SIG-M5 treated with dmso at 0.1 percent for 504 hours (cell line): Measurements from ENCODE around the gene CREB1.
"Not testable (repeated sequence)": the region's sequence is repeated elsewhere in the genome, so short reads cannot be mapped to it uniquely, and the experiment has no call there.

ENCODE experiments used
- DNase-seq: peaks from one replicate; lab custom pipeline; 2025; ENCODE audit not compliant: unreplicated experiment; lab: John Stamatoyannopoulos, UW

Gene CREB1

DNA sequence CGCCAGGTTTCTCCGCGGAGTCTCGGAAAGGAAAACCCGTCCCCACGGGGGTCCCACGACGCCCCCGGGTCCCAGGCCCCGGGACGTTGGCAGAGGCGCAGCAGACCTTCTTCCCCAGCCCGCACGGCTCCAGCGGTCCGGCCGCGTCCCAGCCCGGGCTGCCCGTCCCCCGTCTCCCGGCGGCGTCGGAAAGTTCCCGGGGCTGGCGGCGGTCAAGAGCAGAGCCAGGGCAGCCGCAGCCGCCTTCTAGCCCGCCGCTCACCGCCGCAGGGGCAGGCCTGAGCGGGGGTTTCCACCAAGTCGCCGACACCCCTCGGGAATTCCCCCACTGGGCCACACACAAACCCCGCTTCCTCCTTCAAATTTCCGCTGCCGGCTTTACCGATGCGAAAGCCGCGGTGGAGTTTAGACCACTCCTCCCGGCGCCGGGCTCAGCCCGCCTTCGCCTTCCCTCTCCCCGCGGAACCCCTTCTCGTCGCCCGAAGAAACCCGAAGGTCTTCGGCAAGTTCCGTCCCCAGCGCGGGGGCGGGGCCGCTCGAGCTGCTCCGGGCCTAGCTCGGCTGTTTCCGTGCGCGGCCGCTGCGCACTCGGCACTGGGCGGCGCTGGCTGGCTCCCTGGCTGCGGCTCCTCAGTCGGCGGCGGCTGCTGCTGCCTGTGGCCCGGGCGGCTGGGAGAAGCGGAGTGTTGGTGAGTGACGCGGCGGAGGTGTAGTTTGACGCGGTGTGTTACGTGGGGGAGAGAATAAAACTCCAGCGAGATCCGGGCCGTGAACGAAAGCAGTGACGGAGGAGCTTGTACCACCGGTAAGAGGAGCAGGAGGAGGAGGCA, at the start of gene CREB1:
TSS of gene CREB1 (plus strand) at position 633 of the 830 bp plus-strand sequence. CDS start 25,674 bp downstream, outside the sequence.
- DNase-seq: peak; percentile 99

DNA sequence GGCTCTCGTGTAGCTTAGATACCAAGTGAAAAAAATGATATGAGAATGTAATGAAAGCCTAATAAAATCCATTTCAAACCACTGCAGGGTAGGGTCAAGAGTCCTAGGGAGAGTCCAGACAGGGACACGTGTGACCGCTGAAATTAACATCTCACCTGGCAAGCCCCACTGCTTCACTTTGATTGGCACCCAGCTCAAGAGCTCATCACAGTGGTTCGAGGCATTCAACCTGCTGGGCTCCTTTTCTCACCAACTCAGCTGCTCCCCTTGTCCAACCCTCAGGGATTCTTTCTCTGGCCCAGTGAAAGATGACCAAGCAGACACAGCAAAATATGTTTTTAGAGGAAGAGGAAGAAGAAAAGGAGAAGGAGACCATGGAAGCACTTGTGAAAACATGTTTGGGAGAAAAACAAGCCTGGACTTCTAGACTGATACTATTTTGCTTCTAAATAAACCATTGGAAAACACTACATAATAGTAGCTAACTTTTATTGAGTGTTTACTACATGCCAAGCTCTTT, 49.2 kb upstream of the CREB1 start:
- DNase-seq: no peak

DNA sequence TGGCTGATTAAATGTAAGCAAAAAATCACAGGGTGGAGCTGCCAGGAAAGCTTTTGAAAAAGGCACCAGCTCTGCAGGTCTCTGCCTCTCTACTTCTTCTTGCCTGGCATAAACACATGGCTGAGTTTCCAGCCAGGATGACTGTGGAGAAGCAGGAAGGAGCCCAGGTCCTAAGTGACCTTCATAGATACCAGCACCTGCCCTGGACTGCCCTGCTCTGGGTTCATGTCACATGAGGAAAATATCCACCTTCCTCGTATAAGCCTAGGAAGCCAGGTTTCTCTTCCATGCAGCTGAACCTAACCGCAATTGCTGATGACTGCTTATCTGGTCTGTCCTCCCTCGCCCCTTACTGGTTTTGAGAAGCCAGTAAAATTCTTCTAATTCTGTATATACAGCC, 47.8 kb upstream of the CREB1 start:
- DNase-seq: no peak

DNA sequence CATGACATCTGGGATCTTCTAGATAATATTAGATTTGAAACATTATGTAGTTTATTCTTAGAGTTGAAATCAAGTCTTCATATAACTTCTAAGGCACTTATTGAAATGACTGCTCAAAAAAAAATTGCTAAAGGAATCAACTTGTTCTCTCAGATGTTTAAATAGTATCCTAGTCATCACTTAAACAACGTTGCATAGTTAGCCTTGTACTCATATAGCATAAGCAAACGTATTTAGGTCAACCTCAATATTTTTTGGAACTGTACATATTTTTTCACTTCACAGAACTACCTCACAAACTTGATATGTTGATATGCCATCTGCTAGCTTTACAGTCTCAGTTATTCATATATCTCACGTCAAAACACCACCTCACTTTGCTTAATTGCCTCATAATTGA, 47.1 kb upstream of the CREB1 start:
- DNase-seq: no peak

DNA sequence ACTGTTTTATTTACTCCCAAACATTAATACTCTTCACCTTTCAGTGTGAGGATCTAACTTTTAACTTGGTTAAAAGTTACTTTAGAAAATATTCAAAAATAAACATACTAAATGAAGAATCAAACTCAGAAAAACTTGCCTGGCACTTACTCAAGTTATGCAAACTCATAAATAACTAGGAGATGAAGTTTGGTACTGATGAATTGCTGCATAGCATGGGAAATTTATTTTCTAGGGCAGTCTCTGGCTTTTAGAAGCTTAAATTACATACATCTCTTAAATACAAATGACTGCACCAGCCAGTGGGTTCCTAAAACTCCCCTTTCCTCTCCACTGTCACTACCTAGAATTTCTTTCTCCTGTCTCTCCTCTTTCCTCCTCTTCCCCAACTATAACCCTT, 46.7 kb upstream of the CREB1 start:
- no peak for DNase-seq

DNA sequence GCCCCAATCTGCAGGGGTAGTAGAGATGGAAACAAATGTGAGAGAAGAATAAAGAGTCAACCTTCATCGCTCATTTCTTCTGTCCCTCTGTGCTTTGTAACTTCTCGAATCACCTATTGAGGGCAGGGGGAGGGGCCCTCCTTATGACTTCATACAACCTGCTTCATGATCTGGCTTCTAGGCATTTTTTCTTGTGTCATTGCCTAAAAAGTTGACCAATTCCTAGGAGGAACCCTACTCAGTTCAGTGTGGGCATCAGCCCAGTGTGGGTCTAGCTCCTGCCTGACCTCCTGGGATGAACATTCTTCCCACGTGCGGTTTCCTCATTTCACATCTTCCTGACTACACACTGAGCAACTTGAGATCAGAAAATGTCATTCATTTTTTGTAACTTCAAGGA, 46.3 kb upstream of the CREB1 start:
- no peak for DNase-seq

DNA sequence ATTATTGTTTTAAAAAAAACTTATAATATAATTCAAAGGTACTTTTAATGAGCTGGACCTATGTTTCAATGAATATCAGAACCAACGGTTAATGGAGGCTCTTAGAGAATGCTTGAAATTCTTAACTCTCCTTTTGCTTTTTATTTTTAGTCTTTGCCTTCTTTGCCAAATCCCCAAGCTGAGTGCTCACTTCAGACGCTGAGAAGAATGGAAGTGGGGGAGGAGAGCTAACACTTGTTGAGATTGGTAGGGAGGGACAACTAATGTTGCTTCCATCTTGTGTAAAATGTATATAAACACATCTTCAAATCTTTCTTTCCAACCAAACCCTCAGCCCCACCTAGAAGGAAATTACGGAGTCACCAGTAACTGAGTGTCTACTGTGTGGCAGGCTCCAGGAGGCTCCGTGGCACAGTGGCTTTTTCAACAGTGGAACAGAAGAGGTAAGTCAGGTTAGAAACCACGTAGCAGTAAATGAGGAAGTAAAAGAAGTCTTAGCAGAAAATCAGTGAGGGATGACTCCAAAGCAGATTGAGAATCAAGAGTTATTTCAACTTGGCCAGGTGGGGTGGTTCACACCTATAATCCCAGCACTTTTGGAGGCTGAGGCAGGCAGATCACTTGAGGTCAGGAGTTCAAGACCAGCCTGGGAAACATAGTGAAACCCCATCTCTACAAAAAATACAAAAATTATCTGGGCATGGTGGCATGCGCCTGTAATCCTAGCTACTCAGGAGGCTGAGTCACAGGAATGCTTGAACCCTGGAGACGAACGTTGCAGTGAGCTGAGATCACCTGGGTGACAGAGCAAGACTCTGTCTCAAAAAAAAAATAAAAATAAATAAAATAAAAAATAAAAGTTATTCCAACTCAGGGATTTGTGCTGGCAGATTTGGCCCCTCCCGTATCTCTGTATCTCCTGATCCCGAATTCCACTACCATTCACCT, 45.0 kb upstream of the CREB1 start:
- DNase-seq: no peak

DNA sequence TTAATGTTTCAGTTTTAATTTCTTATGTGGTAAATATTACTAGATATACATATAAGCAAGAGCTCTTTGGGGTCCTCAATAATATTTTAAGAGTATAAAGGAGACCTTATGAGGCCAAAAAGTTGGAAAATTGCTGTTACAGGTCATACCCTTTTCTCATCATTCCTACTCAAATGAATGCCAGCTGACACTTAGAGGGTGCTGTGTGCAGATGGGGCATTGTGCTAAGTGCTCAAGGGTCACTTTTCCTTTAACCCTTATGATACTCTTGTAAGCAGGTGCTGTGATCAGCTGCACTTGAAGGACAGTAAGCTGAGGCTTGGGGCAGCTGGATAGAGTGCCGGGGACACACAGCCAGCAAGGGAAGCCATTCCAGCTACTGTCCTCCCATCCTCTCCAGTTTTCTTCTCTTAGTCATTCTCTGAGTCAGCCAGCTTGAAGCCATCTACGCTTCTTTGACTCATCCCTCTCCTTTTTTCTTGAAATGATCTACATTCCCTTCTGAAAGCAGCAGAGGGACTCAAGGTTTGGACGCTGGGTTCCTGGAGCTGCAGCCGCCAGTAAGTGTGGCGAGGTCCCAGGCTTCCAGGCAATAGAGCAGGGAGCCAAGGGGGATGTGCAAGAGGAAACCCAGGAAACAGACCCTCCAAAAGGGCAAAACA, 42.0 kb upstream of the CREB1 start:
- no peak for DNase-seq

DNA sequence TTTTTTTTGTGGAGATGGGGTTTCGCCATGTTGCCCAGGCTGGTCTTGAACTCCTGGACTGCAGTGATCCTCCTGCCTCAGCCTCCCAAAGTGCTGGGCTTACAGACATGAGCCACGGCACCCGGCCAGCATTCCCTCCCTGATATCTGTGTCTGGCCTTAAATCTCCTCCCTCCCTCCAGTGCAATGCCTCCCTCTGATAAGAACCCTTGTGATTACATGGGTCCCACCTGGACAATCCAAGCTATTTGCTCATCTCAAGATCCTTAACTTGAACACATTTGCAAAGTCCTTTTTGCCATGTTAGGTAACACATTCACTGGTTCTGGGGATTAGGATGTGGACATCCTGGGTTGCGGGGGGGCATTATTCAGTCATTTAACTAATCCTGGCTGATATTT, 40.5 kb upstream of the CREB1 start:
- DNase-seq: no peak

DNA sequence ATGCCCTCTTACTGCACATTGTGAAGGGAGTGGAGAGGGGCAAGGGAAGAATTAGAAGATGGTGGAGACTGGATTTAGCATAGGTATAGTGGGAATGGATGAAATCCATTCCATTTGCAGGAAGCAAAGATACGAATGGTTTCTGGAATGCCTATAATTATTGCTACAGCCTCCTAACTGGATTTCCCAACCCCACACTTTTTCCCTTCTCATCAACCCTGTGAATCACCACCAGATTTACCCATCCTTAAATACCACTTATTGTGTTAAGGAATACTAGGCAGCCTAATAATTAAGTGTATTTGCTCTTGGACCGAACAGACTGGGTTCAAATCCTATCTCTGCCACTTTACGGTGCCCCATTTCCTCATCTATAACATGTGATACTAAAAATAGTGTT, 39.3 kb upstream of the CREB1 start:
- no peak for DNase-seq

DNA sequence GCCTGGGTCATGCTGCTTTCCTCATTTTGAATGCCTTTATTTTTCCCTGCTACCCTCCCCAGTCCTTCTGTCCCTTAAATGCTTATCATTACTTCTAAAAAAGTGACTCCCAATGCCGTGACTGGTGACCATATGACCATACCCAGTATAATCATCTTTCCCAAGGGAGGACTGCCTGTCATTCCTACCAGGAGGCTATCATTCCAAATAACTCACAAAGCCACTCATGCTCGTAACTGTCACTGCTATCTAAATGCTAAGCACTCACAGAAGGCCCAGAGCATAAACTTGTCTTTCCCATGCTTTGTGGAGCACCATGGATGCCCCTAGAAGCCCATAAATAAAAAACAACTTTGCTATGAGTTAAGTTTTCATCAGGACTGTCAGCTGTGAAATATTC, 38.7 kb upstream of the CREB1 start:
- DNase-seq: no peak

DNA sequence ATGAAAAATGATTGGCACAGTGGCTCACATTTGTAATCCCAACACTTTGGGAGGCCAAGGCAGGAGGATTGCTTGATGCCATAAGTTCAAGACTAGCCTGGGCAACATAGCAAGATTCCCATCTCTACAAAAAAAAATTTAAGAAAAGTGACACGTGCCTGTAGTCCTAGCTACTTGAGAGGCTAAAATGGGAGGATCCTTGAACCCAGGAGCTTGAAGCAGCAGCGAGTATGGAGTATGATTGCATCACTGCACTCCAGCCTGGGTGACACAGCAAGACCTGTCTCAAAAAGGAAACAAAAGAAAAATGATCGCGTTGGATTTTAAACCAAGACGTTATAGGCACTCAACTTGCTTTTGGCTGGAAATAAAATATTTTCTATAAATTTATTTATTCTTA, 37.8 kb upstream of the CREB1 start:
- DNase-seq: no peak

DNA sequence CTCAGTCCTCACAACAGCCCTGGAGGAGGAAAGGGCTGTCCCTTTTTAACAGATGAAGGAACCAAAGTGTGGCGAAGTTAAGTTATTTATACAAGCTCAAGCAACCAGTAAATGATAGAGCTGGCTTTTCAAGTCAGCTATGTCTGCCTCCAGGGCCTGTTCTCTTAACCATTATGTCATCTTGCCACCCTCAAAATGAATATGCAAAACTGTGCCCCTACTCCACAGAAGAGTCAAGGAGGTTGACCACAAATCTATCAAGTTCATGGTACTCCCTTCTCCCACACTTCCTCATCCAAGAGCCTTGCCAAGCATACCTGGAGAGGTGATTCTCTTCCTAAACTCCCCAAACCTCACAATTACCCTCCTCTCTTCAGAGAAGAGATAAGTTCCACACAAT, 37.3 kb upstream of the CREB1 start:
- DNase-seq: no peak

DNA sequence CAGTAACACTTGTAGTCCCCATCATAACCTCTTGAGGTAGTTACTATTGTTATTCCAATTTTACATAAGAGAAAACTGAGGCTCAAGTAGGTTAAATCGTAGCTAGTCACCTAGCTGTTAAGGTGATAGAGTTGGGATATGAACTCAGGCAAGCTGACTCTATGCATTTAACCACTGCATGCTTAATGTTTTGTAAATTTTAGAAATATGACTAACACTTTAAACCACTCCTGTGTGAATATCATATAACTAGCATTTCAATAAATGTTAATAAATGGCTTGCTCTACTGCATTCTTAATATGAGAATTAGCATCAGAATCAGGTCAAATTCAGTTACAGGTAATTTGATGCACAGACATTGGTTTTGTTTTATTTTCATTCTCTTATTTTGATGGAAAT, 35.6 kb upstream of the CREB1 start:
- no peak for DNase-seq

DNA sequence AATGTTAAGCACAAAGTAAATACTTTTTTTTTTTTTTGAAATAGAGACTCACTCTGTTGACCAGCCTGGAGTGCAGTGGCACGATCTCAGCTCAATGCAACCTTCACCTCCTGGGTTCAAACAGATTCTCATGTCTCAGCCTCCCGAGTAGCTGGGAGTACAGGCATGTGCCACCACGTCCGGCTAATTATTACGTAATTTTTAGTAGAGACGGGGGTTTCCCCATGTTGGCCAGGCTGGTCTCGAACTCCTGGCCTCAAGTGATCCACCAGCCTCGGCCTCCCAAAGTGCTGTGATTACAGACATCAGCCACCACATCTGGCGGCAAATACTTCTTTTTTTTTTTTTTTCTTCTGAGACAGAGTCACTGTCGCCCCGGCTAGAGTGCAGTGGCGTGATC, 32.8 kb upstream of the CREB1 start:
- not testable (repeated sequence) for DNase-seq

DNA sequence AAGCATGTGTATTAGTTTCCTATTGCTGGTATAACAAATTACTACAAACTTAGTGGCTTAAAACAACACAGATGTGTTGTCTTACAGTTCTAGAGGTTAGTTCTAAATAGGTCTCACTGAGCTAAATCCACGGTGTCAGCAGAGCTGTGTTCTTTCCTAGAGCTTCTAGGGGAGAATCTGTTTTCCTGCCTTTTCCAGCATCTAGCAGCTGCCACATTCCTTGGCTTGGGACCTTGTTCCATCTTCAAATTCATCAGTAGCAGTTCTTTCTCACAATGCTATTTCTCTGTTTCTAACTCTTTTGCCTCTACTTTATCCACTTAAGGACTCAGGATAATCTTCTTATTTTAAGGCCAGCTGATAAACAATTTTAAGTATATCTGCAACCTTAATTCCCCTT, 32.2 kb upstream of the CREB1 start:
- no peak for DNase-seq

DNA sequence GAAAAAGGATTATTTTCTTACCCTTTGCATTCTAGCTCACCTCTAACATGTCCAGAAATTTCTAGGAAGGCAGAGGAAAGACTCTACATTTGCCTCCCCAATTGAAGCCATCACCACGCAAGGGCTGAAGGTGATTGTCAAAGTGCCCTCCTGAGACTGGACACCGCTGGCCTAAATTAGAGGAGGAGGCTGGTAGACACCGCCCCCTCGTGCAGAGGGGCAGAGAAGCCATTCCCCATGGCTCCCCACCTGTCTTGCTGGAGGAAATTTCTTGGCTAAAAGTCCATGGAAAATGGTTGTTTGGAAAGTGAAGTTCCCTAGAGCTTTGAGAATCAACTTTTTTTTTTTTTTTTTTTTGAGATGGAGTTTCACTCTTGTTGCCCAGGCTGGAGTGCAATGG, 31.3 kb upstream of the CREB1 start:
- DNase-seq: no peak

DNA sequence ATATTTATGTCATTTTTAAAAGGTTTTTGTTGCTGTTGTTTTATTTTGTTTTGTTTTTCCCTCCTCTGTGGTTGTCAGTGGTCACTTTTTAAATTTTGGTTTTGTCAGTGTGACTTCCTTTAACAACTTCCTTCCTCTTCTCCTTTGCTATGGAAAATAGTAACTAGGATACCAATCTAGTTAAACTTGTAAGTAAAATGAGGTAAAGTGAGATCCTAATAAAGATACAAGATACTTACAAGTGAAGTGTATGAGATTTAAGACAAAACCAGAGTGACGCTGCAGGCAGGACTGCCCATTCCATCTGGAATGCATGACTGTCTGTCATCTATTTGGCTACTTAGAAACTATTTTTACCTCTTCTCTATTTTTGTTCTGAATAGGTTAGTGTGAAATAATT, 30.6 kb upstream of the CREB1 start:
- DNase-seq: peak; percentile 63

DNA sequence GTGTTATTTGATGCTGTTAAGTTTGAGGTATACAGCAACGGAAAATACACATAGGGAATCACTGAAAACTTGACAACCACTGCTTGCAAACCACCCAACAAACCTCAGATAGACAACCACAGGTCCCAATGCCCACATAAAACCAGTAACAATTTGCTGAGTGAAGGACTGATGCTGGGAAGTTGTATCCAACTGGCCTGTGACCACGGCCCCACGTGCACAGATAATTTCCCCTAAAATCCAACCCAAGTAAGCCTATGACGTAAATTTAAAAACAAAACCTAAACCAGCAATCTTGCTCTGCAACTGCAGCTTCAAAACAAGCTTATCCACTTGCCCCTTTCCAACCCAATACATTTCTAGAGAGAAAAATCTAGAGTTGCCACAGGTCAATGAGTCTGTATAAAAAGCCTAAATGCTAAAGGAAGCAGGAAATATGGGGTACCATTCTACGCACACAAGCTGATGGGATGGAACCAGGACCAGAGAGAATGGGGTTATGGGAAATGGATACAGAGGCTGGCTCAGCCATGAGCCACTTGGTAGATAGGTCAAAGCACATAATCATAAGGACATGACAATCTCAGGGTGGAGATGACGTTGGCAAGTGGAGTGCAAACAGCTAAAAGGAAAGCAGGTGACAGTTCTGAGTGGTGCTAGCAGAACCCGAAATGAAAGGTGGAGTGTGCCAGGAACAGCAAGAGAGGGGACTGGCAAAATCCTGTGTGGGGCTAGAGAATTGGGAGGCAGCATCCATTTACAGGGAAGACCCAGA, 27.8 kb upstream of the CREB1 start:
- DNase-seq: no peak

DNA sequence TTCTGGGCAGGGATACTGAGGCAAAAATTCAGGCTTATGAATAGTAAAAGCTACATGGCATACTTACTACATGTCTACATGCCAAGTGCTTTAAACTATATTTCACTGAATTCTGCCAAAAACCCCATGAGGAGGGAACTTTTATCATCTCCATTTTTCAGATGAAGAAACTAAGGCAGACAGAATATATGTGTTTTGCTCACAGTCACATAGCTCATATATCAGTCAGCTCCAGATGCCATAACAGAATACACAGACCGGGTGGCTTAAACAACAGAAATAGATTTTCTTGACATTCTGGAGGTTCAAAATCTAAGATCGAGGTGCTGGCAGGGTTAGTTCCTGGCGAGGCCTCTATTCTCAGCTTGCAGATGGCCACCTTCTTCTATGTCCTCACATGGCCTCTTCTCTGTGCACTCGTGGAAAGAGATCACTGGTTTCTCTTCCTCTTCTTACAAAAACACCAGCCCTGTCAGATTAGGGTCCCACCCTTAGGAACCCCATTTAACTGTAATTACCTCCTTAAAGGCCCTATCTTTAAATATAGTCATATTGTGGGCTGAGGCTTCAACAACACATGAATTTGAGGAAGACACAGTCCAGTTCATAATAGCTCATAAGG, 27.1 kb upstream of the CREB1 start:
- peak; percentile 77 for DNase-seq
